Esophagus squamous epithelium (tissue), 4 donors: Measurements from ENCODE around the gene DDX20.

Experiments used
- CTCF ChIP-seq, 6 experiments: fragments of 450-650 bp in 4 of 6; fragments of 200-600 bp in 2 of 6; sonication (generic) in 2 of 6; IDR thresholded peaks; one replicate each; pipeline ENCODE4 v1.5.1; 2016 to 2019; ENCODE audit warnings: antibody characterized with exemption in 6 of 6, mild to moderate bottlenecking in 4 of 6, moderate library complexity in 4 of 6
- POLR2A ChIP-seq, 4 donors: fragments of 450-650 bp; IDR thresholded peaks; one replicate each; pipeline ENCODE4 v1.6.1; 2017; ENCODE audit warnings: antibody characterized with exemption in 4 of 4, mild to moderate bottlenecking in 4 of 4, moderate library complexity in 3 of 4

GRCh38 chr1:111789142-111789541 is 33.4 kb downstream of the DDX20 start:
- TF ChIP-seq POLR2A (IDR thresholded peaks at IDR 0.05) (no peak), CTCF (IDR thresholded peaks at IDR 0.05) (no peak)
